ENCODE data around the gene CCDC6.

DNA sequence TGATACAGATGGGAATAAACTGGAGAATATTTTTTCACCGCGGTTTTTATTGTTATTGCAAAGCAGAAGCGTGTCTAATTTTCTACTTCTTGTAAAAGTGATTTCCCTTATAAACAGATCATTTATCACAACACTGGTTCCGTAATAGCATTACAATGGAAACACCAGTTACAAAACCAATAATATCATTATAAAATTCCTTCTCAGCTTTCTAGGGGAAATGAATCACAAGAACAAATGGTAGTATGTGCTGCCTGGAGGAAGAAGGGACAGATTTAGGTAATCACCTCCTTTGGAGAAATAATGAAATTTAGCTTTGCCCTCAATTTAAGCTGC lies 2.4 kb upstream of the CCDC6 start:
- TF ChIP-seq POLR2A (IDR thresholded peaks at IDR 0.05), result no peak
- TF ChIP-seq, protein P1, sequence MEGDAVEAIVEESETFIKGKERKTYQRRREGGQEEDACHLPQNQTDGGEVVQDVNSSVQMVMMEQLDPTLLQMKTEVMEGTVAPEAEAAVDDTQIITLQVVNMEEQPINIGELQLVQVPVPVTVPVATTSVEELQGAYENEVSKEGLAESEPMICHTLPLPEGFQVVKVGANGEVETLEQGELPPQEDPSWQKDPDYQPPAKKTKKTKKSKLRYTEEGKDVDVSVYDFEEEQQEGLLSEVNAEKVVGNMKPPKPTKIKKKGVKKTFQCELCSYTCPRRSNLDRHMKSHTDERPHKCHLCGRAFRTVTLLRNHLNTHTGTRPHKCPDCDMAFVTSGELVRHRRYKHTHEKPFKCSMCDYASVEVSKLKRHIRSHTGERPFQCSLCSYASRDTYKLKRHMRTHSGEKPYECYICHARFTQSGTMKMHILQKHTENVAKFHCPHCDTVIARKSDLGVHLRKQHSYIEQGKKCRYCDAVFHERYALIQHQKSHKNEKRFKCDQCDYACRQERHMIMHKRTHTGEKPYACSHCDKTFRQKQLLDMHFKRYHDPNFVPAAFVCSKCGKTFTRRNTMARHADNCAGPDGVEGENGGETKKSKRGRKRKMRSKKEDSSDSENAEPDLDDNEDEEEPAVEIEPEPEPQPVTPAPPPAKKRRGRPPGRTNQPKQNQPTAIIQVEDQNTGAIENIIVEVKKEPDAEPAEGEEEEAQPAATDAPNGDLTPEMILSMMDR (IDR thresholded peaks at IDR 0.05), result no peak
